ENCODE measurements around the gene PARL.

DNA sequence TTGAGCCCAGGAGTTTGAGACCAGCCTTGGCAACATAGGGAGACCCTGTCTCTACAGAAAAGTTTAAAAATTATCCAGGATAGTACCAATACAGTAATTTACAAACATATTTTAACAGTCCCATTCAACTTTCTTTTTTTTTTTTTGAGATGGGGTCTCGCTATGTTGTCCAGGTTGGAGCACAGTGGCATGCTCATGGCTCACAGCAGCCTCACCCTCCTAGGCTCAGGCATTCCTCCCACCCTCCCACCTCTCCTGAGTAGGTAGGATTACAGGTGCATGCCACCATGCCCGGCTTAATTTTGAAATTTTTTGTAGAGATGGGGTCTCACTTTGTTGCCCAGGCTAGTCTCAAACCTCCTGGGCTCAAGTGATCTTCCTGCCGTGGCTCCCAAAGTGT is 46.8 kb downstream of the PARL start:
- TF ChIP-seq, protein P1, sequence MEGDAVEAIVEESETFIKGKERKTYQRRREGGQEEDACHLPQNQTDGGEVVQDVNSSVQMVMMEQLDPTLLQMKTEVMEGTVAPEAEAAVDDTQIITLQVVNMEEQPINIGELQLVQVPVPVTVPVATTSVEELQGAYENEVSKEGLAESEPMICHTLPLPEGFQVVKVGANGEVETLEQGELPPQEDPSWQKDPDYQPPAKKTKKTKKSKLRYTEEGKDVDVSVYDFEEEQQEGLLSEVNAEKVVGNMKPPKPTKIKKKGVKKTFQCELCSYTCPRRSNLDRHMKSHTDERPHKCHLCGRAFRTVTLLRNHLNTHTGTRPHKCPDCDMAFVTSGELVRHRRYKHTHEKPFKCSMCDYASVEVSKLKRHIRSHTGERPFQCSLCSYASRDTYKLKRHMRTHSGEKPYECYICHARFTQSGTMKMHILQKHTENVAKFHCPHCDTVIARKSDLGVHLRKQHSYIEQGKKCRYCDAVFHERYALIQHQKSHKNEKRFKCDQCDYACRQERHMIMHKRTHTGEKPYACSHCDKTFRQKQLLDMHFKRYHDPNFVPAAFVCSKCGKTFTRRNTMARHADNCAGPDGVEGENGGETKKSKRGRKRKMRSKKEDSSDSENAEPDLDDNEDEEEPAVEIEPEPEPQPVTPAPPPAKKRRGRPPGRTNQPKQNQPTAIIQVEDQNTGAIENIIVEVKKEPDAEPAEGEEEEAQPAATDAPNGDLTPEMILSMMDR (conservative IDR thresholded peaks at IDR 0.05 in 1 of 2, IDR thresholded peaks at IDR 0.05 in 1 of 2; ENCODE audit: extremely low read depth in 1 of 2, insufficient read depth in 1 of 2, low read depth in 1 of 2, low read length in 2 of 2) = no peak
- TF ChIP-seq EZH2 (IDR thresholded peaks at IDR 0.05; ENCODE audit: borderline replicate concordance, low read length) = no peak

All from mammary epithelial cell (primary cell).